HL-60/S4 treated with retinoic acid at 250 ng/mL for 4 days and 3 days (cell line): Measurements from ENCODE around the gene TSC2.

Source experiments
- in situ Hi-C: fragments of 300-500 bp; cut with MboI; formaldehyde crosslinking; loops from 2 replicates; pipeline ENCODE4 v1.7.0; 2022; ENCODE audit warnings: low sequenced_read_pairs

TSC2 gene

DNA sequence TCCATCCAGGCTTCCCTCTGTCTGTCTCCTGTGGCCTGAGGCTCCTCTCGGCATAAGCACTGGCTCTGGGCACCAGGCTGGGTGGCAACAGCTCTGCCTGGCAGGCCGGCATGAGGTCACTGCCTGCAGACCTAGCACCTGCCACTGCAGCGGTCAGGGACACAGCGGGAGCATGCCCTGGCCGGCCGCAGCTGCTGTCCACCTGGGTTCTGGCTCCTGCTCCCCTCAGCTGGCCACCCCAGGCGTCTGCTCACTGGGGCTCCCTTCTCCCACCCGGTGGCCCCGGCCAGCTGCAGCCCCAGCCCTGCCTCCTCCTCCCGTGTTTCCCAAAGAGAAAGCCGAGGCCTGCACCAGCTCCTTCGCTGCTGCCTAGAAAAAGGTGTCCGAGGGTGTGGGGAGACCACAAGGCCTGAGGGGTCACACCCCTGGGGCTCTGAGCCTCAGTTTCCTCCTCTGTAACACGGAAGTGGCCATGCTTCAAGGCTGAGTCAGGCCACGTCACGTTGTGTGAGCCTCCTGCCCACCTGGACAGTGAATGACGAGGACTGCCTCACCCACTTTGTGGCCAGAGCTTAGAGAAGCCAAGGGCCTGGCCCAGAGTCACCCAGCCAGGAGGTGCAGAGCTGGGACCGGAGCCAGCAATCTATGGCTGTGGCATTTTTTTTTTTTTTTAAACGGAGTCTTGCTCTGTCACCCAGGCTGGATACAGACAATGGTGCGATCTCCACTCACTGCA lies 6.8 kb upstream of the TSC2 start:
- in situ Hi-C loops = no loop called here

DNA sequence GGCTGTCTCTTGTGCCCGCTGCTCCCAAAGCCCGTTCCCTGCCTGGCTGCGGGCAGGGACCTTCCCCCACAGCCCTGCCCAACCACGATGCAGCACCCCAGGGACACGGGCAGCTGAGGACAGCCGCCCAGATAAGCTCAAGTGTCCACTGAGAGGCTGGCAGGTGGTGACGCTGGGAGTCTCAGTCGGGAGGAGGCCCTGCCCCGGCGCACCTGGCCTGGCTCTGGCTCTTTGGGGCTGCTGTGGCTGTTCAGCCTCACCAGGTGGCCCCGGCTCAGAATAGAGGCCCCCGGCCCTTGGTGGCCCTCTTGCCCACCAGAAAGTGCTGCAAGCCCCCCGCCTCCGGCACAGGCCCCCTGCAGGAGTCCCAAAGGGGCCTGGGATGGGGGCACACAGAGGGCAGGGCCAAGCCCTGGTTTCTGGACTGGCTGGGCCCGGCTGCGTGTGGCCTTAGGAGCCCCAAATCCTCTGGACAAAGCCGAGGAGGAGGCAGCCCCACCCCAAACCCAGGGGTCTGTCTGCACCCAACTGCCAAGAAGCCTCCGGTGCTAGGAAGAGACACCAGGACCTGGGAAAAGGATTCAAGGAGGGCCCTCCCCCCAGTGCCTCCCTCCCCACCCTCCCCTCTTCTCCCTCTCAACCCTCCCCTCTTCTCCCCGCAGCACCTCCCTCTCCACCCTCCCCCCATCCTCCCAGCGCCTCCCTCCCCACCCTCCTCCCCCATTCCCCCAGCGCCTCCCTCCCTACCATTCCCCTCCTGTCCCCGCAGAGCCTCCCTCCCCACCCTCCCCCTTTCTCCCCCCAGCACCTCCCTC lies 5.4 kb upstream of the TSC2 start:
- in situ Hi-C loops = no loop called here

DNA sequence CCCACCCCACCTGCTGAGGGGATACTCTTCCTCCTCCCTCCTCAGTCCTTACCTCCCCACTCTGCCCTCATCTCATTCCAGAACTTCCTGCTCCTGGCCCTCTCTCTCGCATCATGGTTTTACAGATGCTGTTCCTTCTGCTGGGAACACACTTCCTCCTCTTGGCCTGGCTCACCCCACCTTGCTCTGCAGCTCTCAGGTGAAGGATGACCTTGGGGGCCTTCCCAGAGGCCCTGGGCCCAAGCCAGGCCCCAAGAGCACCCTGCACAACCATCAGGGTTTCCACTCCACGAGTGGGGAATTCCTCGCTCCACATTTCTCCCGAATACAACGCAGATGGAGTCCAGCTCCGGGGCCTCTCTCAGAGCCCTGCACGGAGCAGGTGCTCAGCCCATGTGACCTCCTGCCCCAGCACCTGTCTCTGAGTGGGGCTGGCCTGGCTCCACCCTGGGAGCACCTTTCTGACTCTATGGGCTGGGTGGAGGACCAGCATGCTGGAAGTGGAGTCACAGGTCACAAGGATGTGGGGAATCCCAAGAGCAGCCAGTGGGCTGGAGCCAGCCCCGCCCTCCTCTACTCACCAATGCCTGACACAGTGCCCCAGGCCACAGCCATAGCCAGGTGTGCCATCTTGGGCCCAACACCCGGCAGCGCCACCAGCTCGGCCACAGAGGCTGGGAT lies 4.7 kb upstream of the TSC2 start:
- in situ Hi-C loops = no loop called here

DNA sequence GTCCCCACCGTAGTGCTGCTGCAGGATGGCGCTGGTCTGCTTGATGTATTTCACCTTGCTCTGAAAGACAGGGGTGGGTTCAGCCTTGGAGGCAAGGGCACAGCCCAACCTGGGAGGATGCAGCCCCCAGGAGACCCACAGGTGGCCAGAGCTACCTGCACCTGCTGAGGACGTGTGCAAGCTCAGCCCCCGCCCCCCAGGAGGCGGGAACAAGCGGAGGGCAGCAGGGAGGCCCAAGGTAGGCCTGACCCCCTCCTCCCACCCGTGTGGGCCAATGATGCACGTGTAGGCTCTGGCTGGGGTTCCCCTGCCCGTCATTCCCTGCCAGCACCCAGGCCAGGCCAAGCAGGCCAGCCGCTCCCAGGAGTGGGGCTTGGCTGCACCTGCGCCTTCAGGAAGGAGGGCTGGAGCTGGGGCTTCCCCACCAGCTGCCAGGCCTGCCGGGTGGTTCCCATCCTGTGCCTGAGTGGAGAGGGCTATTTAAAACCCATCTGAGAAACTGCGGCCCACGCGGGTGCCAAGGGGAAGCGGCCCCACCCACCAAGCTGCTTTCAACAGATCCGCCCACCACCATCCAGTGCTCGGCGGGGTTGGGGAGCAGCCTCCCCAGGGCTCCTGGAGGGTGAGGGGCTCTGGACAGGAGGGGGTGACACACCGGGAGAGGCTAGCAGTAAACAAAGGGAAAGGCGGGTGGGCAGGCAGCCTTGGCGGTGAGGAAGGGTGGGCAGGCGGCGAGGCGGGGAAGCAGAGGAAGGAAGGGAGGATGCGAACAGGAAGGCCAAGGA lies 3.9 kb upstream of the TSC2 start:
- in situ Hi-C loops = no loop called here

DNA sequence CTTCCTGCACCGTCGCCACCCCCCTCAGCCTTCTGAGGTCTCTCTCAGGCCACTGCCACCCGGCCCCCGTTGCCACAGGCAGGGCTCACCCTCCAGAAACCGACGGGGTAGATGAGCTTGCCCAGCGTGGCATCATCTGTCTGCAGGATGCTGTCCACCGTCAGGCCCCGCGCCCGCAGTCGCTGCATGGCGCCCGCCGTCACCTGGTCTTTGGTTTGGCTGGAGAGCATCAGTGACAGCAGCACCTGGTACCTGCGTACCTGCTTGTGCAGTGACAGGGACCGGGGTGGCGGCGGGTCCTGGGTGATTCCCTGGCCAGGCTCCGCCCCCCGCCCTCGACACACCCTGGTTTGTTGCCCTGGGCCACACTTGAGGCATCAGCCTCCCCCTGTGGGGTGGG lies 3.2 kb upstream of the TSC2 start:
- in situ Hi-C loops = no loop called here

DNA sequence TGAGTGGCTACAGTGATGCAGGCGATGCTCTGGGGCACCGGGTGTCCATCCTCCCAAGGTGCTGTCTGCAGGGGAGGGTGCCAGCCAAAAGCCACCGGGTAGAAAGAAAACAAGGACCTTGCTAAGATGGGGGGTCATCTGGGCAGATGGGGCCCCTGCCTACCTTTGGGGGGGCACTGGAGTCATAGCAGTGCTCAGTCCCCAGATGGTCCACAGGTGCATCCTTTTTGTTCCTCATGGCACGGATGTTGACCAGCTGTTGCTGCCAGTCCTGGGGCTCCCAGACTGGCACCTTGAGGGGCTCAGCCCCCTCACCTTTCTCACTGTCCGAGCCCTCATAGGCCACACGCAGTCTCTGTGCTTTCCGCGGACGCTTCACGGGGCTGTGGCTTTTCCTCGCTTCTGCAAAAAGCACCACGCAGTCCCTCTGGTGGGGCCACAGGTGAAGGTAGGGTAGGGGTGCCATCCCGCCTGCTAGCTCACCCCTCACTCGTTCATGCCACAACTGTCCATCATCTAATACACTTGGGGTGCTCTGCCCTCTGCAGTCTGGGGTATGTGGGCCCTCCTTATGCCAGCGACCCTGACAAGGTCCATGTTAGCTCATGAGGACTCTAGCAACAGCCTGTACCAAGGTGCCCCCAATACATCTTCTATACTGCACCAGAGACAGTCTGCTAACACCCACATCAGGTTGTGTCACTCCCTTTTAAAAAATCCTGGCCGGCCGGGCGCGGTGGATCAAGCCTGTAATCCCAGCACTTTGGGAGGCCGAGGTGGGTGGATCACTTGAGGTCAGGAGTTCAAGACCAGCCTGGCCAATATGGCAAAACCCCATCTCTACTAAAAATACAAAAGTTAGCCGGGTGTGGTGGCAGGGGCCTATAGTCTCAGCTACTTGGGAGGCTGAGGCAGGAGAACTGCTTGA lies 1.6 kb upstream of the TSC2 start:
- in situ Hi-C loops = no loop called here

DNA sequence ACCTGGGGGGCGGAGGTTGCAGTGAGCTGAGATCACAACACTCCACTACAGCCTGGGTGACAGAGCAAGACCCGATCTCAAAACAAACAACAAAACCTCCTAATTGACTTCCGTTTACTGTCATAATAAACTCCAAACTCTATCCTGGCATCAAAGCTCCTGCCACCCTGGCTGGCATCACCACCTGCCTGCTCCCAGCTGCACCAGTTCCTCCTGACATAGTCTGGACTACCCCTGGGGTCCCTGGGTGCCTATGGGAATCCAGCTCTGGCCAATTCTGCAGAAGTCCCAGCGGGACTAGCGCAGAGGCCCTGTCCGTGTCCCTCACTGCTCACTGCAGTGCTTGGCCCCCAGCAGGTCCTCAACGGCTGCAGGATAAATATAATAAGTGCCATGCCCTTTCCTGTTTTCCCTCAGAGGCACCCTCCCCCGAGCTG lies 874 bp upstream of the TSC2 start:
- in situ Hi-C loops = no loop called here

DNA sequence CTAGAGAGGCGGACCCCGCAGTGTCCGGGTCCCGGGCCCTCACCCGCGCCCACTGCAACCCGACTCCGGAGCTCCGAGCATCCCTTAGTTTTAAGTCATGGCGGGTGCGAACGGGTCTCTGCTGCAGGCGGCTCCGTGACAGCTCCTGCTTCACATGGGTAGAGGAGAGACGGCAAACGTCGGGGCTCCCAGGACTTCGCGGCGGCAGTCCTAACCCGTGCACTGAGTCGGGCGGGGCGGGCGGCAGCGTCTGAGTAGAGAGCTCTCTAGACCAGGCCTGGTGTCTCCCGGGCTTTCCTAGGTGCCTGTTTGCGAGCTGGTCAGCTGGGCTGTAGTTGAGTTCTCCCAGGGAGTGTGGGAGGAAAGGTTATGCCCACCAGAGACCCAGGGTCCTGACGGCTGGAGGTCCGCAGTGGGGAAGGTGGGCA lies 345 bp downstream of the TSC2 start:
- in situ Hi-C loops = no loop called here

DNA sequence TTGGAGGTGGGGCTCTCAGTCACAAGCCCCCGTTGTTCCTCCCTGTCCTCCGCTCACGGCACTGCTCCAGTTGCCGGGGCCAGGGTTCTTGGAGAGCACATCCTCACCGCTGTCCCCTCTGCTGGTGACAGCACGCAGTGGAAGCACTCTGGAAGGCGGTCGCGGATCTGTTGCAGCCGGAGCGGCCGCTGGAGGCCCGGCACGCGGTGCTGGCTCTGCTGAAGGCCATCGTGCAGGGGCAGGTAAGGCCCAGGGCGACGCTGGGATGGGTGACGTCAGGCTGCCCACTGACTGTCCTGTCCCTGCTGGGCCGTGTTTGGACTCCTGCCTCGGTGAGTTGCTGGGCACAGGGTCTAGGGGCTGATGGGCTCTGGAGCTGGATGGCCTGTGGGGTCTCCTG lies 5.4 kb downstream of the TSC2 start:
- in situ Hi-C loops = no loop called here

DNA sequence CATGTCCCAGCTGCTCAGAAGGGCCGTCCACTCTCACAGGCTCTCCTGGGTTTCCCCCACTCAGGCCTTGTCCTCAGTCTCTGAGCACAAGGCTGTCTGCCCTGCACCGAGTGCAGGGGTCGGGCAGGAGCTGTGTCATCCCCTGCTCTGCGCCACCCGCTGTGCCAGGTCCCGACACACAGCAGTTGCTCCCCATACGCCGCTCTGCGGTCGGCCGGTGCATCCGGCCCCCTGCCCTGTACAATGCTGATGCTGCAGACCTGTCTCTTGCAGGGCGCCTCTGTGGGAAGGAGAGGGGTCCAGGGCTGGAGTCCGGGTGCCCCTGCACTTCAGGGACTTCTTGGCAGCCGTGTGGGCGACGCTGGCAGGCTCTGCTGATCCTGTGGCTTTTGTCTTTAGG lies 6.1 kb downstream of the TSC2 start:
- in situ Hi-C loops = no loop called here

DNA sequence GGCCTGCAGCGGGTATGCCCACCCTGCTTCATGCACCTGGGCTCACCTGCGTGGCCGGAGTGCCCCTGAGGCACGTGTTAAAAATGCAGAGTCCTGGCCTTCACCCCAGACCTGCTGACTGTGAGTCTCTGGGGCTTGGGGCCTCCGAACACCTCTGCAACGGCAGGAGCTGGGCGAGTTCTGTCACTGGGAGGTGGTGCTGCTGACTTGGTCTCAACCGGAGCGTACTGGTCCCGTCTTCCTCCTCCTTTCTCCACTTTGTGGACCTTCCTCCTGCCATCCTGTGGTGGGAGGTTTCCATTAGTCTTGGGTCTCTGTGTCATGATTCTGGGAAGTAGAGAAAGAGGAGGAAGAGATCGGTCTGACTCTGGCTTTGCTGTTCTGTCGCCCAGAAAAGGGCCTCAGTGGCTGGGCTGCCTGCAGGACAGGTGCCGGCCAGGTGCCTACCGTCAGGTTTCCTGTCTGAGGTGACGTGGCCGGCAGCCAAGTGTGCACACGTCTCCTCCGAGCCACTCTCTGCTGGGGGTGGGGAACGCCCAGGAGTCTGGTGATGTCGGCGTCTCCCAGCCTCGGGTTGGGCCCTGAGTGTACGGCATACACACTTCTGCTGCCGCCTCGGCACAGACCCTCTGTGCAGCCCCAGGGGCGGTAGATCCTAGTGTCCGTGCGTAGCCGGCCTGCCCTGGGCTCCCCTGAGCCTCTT lies 6.9 kb downstream of the TSC2 start:
- in situ Hi-C loops = no loop called here

DNA sequence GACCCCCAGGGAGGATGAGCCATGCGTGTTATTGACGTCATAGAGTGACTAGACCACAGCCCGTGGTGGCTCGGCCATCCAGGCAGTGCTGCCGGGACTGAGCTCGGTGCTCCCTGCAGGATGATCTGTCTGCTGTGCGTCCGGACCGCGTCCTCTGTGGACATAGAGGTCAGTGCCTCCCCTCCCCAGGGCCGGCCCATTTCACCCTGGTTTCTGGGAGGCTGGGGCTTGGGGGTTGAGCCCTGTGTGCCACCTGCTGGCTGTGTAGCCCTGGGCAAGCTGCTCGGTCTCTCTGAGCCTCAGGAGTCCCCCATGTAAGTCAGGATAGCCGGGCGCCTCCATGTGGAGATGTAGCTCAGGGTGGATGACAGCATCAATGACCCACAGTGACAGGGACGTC lies 8.3 kb downstream of the TSC2 start:
- in situ Hi-C loops = no loop called here

DNA sequence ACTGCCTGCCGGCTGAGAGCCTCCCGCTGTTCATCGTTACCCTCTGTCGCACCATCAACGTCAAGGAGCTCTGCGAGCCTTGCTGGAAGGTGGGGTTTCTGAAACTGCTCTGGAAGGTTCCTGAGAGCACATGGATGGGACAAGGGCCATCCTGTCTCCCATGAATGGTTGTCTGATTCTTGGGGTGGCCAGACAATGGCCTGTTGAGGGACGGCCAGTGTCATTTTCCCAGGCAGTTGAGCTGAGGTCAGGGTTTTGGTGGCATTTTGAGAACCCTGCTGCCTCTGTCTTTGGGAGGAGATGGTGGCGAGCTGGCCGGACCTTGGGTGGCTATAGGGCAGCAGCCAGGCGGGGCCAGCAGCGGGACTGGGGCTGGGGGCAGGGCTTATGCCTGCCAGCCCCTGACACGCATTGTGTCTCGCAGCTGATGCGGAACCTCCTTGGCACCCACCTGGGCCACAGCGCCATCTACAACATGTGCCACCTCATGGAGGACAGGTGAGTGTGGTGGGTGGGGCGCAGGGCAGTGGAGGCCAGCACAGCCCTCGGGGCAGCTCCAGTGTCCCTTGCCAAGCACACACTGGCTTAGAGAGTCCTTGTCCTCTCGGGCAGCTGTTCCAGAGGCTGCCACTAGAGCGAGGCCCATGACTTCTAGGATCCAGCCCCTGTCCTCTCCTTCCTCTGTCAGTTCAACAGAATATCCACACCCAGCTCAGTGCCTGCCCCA lies 9.1 kb downstream of the TSC2 start:
- in situ Hi-C loops = no loop called here

DNA sequence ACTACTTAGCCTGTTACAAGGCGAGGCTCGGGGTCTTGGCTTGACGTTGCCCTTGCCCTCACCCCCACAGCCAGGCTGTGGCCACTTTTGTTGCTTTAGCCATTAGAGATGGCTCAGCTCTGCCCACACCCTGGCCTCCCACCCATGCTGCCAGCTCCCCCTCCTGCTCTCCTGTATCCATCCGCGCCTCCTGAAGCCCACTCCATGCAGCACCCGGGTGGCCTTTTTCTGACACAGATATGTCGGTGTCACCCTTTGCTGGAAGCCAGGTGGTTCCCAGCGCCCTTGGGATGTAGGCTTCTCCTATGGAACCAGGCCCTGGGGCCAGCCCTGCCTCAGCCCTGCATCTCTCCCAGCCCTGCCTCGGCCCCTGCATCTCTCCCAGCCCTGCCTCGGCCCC lies 9.7 kb downstream of the TSC2 start:
- in situ Hi-C loops = no loop called here

DNA sequence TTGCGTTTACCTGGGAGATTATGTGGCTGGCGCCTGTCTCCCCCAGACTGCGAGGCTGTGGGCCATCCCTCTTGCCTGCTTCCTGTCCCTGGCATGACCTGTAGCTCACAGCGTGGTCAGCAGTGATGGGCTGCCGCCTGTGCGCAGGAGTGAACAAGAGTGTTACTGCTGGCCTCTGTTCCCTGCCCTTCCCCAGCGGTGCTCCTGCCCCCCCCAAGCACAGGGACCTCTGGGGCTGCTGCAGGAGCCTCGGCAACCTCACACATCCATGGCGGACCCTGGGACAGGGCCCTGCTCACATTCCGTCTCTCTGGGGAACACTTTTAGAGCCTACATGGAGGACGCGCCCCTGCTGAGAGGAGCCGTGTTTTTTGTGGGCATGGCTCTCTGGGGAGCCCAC lies 10.6 kb downstream of the TSC2 start:
- in situ Hi-C loops = no loop called here

DNA sequence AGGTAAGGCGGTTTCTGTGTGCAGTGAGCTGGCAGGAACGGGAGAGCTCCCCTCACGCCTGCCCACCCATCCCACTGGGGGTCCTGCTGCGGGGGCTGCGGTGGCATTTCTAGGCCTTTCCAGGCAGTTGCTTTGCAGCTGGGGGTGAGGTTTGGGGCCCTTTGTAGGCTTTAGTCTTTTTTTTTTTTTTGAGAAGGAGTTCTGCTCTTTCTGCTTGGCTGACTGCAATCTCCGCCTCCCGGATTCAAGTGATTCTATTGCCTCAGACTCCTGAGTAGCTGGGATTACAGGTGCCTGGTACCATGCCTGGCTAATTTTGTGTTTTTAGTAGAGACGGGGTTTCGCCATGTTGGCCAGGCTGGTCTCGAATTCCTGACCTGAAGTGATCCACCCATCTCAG lies 11.1 kb downstream of the TSC2 start:
- in situ Hi-C loops = no loop called here

DNA sequence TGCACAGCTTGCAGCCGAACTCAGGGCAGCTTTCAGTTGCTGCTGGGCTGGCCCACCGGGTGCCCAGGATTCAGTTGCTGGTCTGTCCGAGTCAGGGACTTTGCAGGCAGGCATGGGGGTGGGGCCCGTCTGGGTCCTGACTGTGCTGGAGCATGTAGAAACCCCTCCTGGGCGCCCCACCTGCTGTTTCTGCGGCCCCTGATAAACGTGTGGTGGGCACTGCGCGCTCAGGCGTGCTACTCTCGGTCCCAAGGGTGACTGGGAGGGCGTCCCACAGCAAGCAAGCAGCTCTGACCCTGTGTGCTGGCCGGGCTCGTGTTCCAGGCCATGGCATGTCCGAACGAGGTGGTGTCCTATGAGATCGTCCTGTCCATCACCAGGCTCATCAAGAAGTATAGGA lies 12.6 kb downstream of the TSC2 start:
- in situ Hi-C loops = no loop called here

DNA sequence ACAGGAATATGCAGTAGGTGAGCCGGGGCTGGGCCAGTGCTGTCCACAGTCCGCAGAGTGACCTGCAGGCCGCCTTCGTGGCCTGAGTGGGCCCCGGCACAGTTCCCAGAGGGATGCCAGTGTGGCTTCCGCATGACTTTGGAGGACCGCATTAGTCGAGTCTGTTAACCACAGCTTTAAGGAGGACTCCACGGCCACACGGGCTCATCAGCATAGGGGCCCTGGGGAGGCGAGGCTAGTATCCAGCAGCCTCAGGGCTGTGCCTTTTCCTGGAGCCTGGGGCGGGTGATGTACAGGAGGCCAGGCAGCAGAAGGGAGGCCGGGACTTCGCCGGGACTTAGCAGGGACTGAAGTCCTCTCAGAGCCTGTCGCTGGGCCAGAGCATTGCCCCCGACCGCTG lies 13.2 kb downstream of the TSC2 start:
- in situ Hi-C loops = no loop called here

DNA sequence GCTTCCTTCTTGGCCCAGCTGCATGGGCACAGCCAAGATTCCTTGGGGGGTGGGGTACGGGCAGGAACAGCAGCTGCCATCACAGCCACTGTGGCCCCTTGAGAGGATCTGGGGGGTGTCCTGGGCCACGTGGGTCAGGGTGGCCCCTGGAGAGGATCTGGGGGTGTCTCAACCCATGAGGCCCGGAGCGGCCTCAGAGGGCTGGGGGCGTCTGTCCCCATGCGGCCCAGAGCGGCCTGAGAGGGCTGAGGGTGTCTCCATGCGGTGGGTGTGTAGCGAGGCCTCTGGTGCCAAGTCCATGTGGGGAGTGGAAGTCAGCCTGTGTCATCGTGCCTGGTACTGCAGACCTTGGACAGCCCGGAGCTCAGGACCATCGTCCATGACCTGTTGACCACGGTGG lies 13.7 kb downstream of the TSC2 start:
- in situ Hi-C loops = no loop called here
